Mucosa of descending colon (tissue), 3 donors: ENCODE results near the gene GPR50. TPM values are rescaled to one million over a fixed set of nuclear protein-coding genes. Genes with fewer than 3 reads are reported as not detected.

Source experiments
- ATAC-seq: fragments of 200-7000 bp; cut with Tn5 transposase; one replicate; pipeline ENCODE4 v1.9.1; 2020; ENCODE audit warnings: mild to moderate bottlenecking, moderate library complexity
- DNase-seq, 3 donors: peaks; one replicate each; pipeline ENCODE4 v3.0.0-alpha.2; 2020
- H3K36me3 ChIP-seq: fragments of 200-600 bp; one replicate; pipeline ENCODE4 v1.8.0; 2021; ENCODE audit warnings: low read depth, mild to moderate bottlenecking
- H3K4me1 ChIP-seq: fragments of 200-600 bp; one replicate; pipeline ENCODE4 v1.8.0; 2021; ENCODE audit warnings: low read depth, mild to moderate bottlenecking
- H3K4me3 ChIP-seq: fragments of 200-600 bp; one replicate; pipeline ENCODE4 v1.8.0; 2021; ENCODE audit warnings: mild to moderate bottlenecking
- H3K9me3 ChIP-seq: fragments of 200-600 bp; one replicate; pipeline ENCODE4 v1.8.0; 2021; ENCODE audit warnings: mild to moderate bottlenecking
- CTCF ChIP-seq: fragments of 200-600 bp; IDR thresholded peaks from one replicate; pipeline ENCODE4 v1.8.0; 2022; ENCODE audit warnings: antibody characterized with exemption, mild to moderate bottlenecking
- intact Hi-C, 2 donors: fragments of 100-400 bp; cut with DNase I in 1 of 2; cut with micrococcal nuclease in 1 of 2; formaldehyde crosslinking; loops; one replicate each; pipeline versions ENCODE4 v1.11.0 to v1.11.1; 2022; cut with DNase I, micrococcal nuclease
- microRNA-seq: library from miRNA; unstranded; fragments of <30 nt; microRNA quantifications from one replicate; pipeline ENCODE4, GENCODE V29; 2019
- total RNA-seq, 3 donors: library from RNA; stranded (reverse); fragmentation: NEBNext Ultra II Directional in 2 of 3; extraction: Animal tissue kit (Norgen Biotek cat#: 25700) in 2 of 3; gene quantifications; one replicate each; pipeline versions ENCODE4 v1.2.1 to v1.2.4, GENCODE V29; 2021 to 2023
- donor health status: DM: no; HTN: no; CAD: no; lungs with moderate emphysema.
- donor health status: DM: no; HTN: no; CAD: no.
- donor health status: DM: no; HTN: yes; CAD: no.

GPR50 gene
- total RNA-seq, 3 donors from 2014 or later, result not detected

- Histone ChIP-seq H3K4me1 (no peaks in the 10 kb centered on the region), H3K4me3 (no peak overlapping the region), H3K36me3 (no peaks in the 10 kb centered on the region), H3K9me3 (no peaks in the 10 kb centered on the region)
- DNase-seq, result no peak
- no peak for ATAC-seq
- intact Hi-C loops, result no loop called here
- TF ChIP-seq CTCF, result no peak
Measured at GRCh38 chrX:151226941-151227340, 50.6 kb downstream of the GPR50 start.

GRCh38 chrX:151227627-151228026 is 51.2 kb downstream of the GPR50 start:
- H3K4me3 ChIP-seq, result no peak overlapping the region
- ATAC-seq (no peak), DNase-seq (no peak)
- no peaks in the 10 kb centered on the region for H3K4me1 ChIP-seq
- intact Hi-C loops, result no loop called here
- no peak for TF ChIP-seq CTCF
- no peaks in the 10 kb centered on the region for H3K9me3 ChIP-seq
- H3K36me3 ChIP-seq, result no peaks in the 10 kb centered on the region

GRCh38 chrX:151228935-151229334 is 52.6 kb downstream of the GPR50 start:
- H3K36me3 ChIP-seq, result no peaks in the 10 kb centered on the region
- intact Hi-C loops, result no loop called here
- no peaks in the 10 kb centered on the region for H3K4me1 ChIP-seq
- ATAC-seq, result no peak
- H3K9me3 ChIP-seq, result no peaks in the 10 kb centered on the region
- DNase-seq, result no peak
- no peak for TF ChIP-seq CTCF
- no peak overlapping the region for H3K4me3 ChIP-seq

Small RNA genes lying within 50 kb of the gene (microRNA-seq; reads per million reads assigned to microRNA genes)
- not detected for gene MIR4330

Other genes with a start within 250 kb of the GPR50 start
- gene HMGB3, start 193.2 kb upstream of the GPR50 start, total RNA-seq, result 10 to 100 TPM in 2 of 3 donors, 1 to 10 TPM in 1; 9.8 to 51.2 (median 29.1) TPM
- gene VMA21, start 220.6 kb downstream of the GPR50 start, total RNA-seq, result 10 to 100 TPM; 11.9 to 18.9 (median 16.7) TPM